Upper lobe of right lung (tissue), 1 donor: ENCODE data around the gene ARSG. TPM values are rescaled to one million over a fixed set of nuclear protein-coding genes. Genes with fewer than 3 reads are reported as not detected.
"Not testable (repeated sequence)": the region's sequence is repeated elsewhere in the genome, so short reads cannot be mapped to it uniquely, and the experiment has no call there.

Experiments used
- ATAC-seq: fragments of 200-7000 bp; cut with Tn5 transposase; one replicate; pipeline ENCODE4 v1.9.1; 2020; ENCODE audit warnings: mild to moderate bottlenecking, moderate library complexity
- DNase-seq: peaks from one replicate; pipeline ENCODE4 v3.0.0-alpha.2; 2020
- H3K27ac ChIP-seq: fragments of 200-600 bp; one replicate; pipeline ENCODE4 v1.8.0; 2022
- H3K27me3 ChIP-seq: fragments of 200-600 bp; one replicate; pipeline ENCODE4 v1.8.0; 2022; ENCODE audit warnings: mild to moderate bottlenecking
- H3K36me3 ChIP-seq: fragments of 200-600 bp; one replicate; pipeline ENCODE4 v1.8.0; 2022
- H3K4me1 ChIP-seq: fragments of 200-600 bp; one replicate; pipeline ENCODE4 v1.8.0; 2022
- H3K4me3 ChIP-seq: fragments of 200-600 bp; one replicate; pipeline ENCODE4 v1.8.0; 2022; ENCODE audit warnings: mild to moderate bottlenecking
- H3K9me3 ChIP-seq: fragments of 200-600 bp; one replicate; pipeline ENCODE4 v1.8.0; 2022
- CTCF ChIP-seq: fragments of 200-600 bp; IDR thresholded peaks from one replicate; pipeline ENCODE4 v1.8.0; 2022; ENCODE audit warnings: antibody characterized with exemption
- intact Hi-C: fragments of 100-400 bp; cut with DNase I; formaldehyde crosslinking; loops from one replicate; pipeline ENCODE4 v1.11.0; 2022
- total RNA-seq: library from RNA; stranded (reverse); fragmentation: NEBNext Ultra II Directional; extraction: Animal tissue kit (Norgen Biotek cat#: 25700); gene quantifications from one replicate; pipeline ENCODE4 v1.2.1, GENCODE V29; 2021
- donor health status: DM: no; HTN: yes; CAD: no; lungs with severe emphysema.

ARSG gene
- total RNA-seq, 1 donor from 2014 or later = 4.8 TPM

- peaks cover 8% of the 10 kb centered on the region for H3K4me1 ChIP-seq
- no peak overlapping the region for H3K27ac ChIP-seq
- peak; percentile 72 for DNase-seq
- intact Hi-C loops = no loop called here
- H3K9me3 ChIP-seq = no peaks in the 10 kb centered on the region
- H3K27me3 ChIP-seq = no peaks in the 10 kb centered on the region
- TF ChIP-seq CTCF = peak; percentile 76
- ATAC-seq = peak; percentile 88
- H3K36me3 ChIP-seq = no peaks in the 10 kb centered on the region
- no peak overlapping the region for H3K4me3 ChIP-seq
Measured at GRCh38 chr17:68398691-68399637, 107.7 kb downstream of the ARSG start.

- H3K4me1 ChIP-seq = peaks cover 8% of the 10 kb centered on the region
- H3K27me3 ChIP-seq = no peaks in the 10 kb centered on the region
- ATAC-seq (no peak), DNase-seq (no peak)
- H3K9me3 ChIP-seq = no peaks in the 10 kb centered on the region
- H3K4me3 ChIP-seq = no peak overlapping the region
- no peaks in the 10 kb centered on the region for H3K36me3 ChIP-seq
- intact Hi-C loops = no loop called here
- TF ChIP-seq CTCF = no peak
- H3K27ac ChIP-seq = no peak overlapping the region
Measured at GRCh38 chr17:68399638-68400403, 108.5 kb downstream of the ARSG start.

DNA sequence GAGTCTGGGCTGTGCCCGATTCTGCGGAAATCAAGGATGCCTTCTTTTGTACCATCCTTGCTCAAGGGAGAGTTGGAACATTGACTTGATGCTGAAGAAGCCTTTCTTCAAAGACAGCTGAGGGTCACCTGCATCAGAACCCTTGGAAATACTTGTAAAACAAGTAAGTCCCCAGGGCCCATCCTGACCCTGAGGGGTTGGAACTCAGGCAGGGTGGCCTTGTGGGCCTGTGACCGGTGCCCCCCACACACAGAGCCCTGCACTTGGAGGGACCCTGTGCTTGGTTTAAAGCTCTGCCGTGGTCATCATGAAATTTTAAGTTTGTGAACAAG lies 109.1 kb downstream of the ARSG start:
- intact Hi-C loops = no loop called here
- ATAC-seq (peak; percentile 50), DNase-seq (no peak)
- Histone ChIP-seq H3K4me1 (peaks cover 8% of the 10 kb centered on the region), H3K27me3 (no peaks in the 10 kb centered on the region), H3K4me3 (no peak overlapping the region), H3K27ac (no peak overlapping the region), H3K9me3 (no peaks in the 10 kb centered on the region), H3K36me3 (no peaks in the 10 kb centered on the region)
- no peak for TF ChIP-seq CTCF

DNA sequence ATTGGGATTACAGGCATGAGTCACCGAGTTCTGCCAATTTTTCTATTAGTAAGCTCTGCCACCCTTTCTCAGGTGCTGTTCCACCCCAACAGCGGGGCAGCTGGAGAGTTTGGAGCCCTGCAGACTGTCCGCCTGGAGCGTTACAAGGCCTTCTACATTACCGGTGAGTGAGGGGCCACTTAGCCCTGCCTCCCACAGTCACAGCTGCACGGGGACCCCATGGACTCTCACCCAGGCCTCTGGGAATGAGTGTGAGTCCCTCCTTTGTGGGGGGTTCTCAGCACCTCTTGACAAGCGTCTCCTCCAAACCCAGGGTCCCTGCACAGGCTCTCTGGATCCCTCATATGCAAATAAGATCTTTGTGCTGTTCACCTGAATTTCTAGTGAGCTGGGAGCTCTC lies 110.0 kb downstream of the ARSG start:
- H3K36me3 ChIP-seq = no peaks in the 10 kb centered on the region
- DNase-seq = no peak
- H3K27me3 ChIP-seq = no peaks in the 10 kb centered on the region
- H3K9me3 ChIP-seq = no peaks in the 10 kb centered on the region
- H3K4me1 ChIP-seq = peaks cover 8% of the 10 kb centered on the region
- intact Hi-C loops = no loop called here
- ATAC-seq = no peak
- no peak overlapping the region for H3K4me3 ChIP-seq
- H3K27ac ChIP-seq = no peak overlapping the region
- no peak for TF ChIP-seq CTCF

DNA sequence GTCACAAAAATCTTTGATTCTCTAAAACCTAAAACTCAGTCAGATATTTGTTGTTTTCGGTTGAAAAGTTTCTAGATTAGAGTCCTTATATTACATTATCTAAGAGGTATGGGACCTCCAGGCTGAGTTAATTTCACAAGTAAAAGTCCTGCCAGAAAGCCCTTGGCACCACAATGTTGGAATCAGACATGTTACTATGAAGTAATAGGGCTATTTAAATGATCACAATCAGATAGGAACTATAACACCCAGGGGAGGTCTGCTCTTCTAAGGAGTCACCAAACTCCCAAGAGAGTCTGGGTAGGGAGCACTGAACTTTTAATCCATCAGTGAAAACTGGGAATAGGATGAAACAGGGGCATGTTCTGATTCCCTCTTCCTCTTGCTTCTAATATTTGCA lies 111.8 kb downstream of the ARSG start:
- H3K9me3 ChIP-seq = no peaks in the 10 kb centered on the region
- no peaks in the 10 kb centered on the region for H3K36me3 ChIP-seq
- H3K4me1 ChIP-seq = peaks cover 8% of the 10 kb centered on the region
- no peaks in the 10 kb centered on the region for H3K27me3 ChIP-seq
- no peak overlapping the region for H3K4me3 ChIP-seq
- intact Hi-C loops = no loop called here
- DNase-seq = no peak
- no peak overlapping the region for H3K27ac ChIP-seq
- ATAC-seq = no peak
- TF ChIP-seq CTCF = no peak

DNA sequence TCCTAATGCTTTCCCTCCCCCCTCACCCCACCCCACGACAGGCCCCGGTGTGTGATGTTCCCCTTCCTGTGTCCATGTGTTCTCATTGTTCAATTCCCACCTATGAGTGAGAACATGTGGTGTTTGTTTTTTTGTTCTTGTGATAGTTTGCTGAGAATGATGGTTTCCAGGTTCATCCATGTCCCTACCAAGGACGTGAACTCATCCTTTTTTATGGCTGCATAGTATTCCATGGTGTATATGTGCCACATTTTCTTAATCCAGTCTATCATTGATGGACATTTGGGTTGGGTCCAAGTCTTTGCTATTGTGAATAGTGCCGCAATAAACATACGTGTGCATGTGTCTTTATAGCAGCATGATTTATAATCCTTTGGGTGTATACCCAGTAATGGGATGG lies 112.5 kb downstream of the ARSG start:
- H3K27ac ChIP-seq, DNase-seq, H3K9me3 ChIP-seq, intact Hi-C loops, H3K4me3 ChIP-seq, H3K36me3 ChIP-seq, H3K27me3 ChIP-seq, ATAC-seq, H3K4me1 ChIP-seq: not testable (repeated sequence)

GRCh38 chr17:68407656-68408055 lies 116.4 kb downstream of the ARSG start:
- H3K4me3 ChIP-seq, intact Hi-C loops, H3K9me3 ChIP-seq, H3K36me3 ChIP-seq, H3K27ac ChIP-seq, ATAC-seq, H3K4me1 ChIP-seq, H3K27me3 ChIP-seq, DNase-seq: not testable (repeated sequence)

DNA sequence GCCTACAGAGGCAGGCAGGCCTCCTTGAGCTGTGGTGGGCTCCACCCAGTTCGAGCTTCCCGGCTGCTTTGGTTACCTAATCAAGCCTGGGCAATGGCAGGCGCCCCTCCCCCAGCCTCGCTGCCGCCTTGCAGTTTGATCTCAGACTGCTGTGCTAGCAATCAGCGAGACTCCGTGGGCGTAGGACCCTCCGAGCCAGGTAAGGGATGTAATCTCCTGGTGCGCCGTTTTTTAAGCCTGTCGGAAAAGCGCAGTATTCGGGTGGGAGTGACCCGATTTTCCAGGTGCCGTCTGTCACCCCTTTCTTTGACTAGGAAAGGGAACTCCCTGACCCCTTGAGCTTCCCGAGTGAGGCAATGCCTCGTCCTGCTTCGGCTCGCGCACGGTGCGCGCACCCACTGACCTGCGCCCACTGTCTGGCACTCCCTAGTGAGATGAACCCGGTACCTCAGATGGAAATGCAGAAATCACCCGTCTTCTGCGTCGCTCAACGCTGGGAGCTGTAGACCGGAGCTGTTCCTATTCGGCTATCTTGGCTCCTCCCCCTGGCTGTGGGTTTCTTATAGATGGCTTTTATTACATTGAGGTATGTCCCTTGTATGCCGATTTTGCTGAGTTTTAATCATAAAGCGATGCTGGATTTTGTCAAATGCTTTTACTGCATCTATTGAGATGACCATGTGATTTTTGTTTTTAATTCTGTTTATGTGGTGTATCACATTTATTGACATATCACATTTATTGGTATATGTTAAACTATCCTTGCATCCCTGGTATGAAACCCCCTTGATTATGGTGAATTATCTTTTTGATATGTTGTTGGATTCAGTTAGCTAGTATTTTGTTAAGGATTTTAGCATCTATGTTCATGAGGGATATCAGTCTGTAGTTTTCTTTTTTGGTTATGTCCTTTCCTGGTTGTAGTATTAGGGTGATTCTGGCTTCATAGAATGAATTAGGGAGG lies 122.6 kb downstream of the ARSG start:
- H3K27ac ChIP-seq = peak overlapping the region; percentile 47
- peak; percentile 78 for DNase-seq

More for the DNA sequence above, 122.6 kb downstream of the ARSG start:
- H3K4me1 ChIP-seq, ATAC-seq, H3K9me3 ChIP-seq, intact Hi-C loops, H3K27me3 ChIP-seq, H3K36me3 ChIP-seq: not testable (repeated sequence)
- H3K4me3 ChIP-seq = peak overlapping the region; percentile 53
